Stimulated activated CD4-positive, alpha-beta T cell treated with anti-CD3 and anti-CD28 coated beads, Interleukin-1b, Interleukin-23, amount 100 ng/mL, for 24 hours (primary cell): Measurements from ENCODE around the gene PRIM2.
"Not testable (repeated sequence)": the region's sequence is repeated elsewhere in the genome, so short reads cannot be mapped to it uniquely, and the experiment has no call there.

Experiments used
- DNase-seq, 4 experiments: peaks; one replicate each; pipeline ENCODE4 v3.0.0-alpha.2; 2020; ENCODE audit warnings: low read depth in 4 of 4, low spot score in 1 of 4

PRIM2 gene

GRCh38 chr6:57359766-57360165 is 42.3 kb downstream of the PRIM2 start:
- not testable (repeated sequence) for DNase-seq

DNA sequence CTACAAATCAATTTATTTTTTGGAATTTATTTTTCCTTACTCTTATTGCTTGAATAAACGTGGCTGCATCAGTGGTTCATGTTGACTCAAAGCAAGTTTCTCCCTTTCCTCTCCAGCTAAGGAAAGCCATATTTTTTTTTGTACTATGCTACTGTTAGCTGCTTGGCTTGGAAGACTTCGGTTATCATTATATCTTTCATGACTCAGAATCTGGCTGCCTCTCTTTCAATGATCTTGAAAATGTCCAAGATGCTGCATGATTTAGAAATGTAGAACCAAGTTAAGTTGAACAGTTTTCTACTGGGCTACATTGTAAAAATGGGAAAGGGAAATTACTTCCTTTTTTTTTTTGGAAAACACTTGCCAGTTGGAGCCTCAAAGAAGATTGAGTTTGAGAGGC is 44.9 kb downstream of the PRIM2 start:
- DNase-seq, result not testable (repeated sequence)

GRCh38 chr6:57365076-57365583 is 47.7 kb downstream of the PRIM2 start:
- not testable (repeated sequence) for DNase-seq

- not testable (repeated sequence) for DNase-seq
Measured at GRCh38 chr6:57368965-57369731, 51.7 kb downstream of the PRIM2 start.

- DNase-seq, result not testable (repeated sequence)
Measured at GRCh38 chr6:57371779-57372178, 54.3 kb downstream of the PRIM2 start.

GRCh38 chr6:57374764-57375163 is 57.3 kb downstream of the PRIM2 start:
- DNase-seq, result not testable (repeated sequence)

GRCh38 chr6:57376083-57376482 is 58.7 kb downstream of the PRIM2 start:
- not testable (repeated sequence) for DNase-seq

DNA sequence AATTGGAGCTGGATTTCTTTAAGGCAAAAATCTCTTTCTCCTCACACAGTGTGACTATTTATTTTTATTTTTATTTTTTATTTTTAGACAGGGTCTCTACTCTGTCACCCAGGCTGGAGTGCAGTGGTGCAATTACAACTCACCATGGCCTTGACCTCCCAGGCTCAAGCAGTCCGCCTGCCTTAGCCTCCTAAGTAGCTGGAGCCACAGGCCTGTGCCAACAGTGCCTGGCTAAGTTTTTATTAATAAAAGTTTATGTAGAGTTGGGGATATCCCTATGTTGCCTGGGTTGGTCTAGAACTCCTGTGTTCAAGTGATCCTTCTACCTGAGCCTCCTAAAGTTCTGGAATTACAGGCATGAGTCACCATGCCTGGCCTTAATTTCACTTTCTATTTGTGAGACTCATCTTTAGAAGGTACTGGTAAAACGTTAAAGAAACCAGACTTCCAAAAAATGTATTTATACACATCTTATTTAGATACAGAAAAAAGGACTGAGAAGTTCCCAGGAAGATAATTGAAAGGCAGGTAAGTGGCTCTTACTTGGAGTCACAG is 71.7 kb downstream of the PRIM2 start:
- not testable (repeated sequence) for DNase-seq

GRCh38 chr6:57390818-57391217 is 73.4 kb downstream of the PRIM2 start:
- not testable (repeated sequence) for DNase-seq

- not testable (repeated sequence) for DNase-seq
Measured at GRCh38 chr6:57392047-57392446, 74.6 kb downstream of the PRIM2 start.

DNA sequence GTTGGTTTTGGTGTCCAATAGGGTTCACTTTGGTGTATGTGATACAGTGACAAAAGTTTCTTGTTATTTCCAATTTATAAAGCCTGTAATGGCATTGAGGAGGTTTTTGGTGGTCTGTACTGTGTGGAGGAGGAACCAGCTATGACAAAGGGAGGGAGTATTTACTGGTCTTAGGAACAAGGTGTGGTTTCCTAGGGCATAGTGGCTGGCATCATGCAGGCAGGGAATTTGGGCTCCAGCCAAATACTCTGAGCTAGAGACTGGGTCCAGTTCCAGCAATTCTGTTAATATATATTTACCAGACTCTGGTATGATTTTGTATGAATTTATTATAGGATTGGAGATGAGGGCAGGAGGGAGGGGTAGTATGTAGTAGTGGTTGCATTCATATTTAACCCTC is 101.9 kb downstream of the PRIM2 start:
- not testable (repeated sequence) for DNase-seq

GRCh38 chr6:57421503-57421902 is 104.1 kb downstream of the PRIM2 start:
- no peak for DNase-seq

DNA sequence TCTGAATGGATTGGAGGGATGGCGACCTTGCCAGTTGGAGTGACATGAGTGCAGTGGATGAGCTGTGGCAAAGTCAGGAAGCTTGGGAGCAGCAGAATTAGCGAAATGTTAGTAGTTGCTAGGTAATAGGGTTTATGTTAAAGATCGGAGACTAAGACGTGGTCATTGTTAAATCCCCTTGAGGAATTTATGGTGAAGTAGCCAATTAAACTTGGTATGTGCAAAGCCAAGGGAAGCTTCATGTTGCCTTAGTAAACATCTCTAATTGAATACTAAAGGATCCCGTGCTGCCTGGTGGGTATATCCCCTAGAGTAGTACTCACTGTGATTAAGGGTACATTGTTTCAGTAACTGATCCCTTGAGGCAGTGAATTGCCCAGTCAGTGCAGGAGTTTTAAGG is 106.0 kb downstream of the PRIM2 start:
- no peak for DNase-seq

DNA sequence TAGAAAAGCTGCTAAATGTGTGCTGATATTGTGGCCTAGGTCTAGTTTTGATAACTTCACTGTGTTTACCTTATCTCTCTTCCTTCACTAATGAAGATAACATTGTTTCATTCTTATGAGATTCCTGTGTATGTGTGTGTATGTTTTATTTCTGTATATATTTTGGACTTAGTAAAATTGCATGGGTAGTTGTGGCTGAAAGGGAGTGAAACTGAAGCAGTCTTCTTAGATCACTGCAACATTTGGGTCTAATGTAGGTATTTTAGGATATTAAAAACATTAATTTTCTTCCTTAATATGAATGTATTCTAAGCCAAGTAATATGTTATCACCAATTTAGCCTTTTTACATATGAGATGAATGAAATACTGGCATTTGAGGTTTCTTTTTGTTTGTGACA is 114.3 kb downstream of the PRIM2 start:
- DNase-seq, result not testable (repeated sequence)

DNA sequence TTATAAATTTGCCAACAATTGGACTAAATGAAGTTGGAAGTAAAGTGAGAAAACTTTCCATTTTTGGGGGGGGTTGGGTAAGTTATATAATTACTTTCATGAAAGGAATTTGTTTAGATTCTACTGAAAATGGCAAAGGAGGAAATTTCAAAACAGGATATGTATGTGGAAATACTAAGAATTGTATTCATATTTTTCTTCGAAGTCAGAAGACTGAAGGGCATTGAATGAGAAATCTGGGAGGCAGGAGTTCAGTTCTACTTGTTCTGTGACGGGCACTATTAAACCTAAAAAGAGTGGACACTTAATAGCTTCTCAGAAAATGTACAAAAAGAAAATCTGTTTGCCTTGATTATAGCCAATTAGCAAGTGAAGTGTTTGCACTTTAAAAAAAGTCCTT is 114.7 kb downstream of the PRIM2 start:
- DNase-seq, result no peak

- DNase-seq, result no peak
Measured at GRCh38 chr6:57432919-57433684, 115.7 kb downstream of the PRIM2 start.

GRCh38 chr6:57433790-57434189 is 116.4 kb downstream of the PRIM2 start:
- DNase-seq, result not testable (repeated sequence)

GRCh38 chr6:57434944-57435343 is 117.5 kb downstream of the PRIM2 start:
- DNase-seq, result no peak

DNA sequence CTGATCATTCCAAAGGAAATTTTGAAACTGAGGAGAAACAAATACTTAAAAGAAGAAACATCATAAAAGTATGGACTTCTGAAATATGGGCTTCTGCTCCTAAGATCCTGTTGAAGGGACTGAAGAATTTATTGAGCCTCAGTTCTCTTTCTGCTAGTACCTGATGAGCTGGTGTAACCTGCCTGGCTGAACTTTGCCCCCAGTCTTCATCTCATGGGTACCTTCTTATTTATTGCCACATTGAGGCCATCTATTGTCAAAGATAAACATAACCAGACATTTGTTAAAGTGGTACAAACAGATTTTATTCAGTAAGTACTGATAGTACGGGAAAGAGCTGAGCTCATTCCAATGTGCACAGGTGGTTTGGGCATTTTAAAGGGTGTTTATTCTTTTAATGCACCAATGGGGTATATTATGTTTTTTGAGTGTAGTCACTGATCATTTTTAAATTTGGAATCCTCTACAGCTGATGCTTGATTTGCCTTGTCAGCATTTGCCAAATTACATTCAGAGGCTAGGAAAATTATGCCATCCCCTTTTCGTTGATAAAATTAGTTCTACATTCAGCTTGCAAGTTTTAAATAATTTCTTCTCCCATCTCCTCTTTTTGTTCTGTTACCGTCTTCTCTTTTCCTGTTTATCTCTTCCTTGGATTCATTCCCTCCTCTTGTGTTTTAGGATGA is 118.2 kb downstream of the PRIM2 start:
- DNase-seq, result no peak

DNA sequence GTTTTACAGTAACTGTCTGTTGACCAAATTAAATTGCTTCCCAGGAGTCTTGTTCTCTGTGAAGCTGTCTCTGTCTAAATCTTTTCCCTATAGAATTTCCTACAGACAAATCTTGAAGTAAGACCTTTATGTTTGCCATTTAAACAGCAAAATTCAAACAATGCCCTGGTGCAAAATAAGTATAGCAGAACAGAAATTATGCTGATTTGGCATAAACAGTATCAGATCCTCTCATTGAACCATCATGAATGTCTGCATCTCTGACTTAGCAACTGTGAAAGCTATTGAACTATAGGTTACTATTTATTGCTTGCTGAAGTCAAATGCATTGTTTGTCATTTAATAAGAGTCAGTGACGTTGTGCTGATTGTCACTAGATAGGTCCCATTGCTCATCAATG is 123.3 kb downstream of the PRIM2 start:
- DNase-seq, result not testable (repeated sequence)

DNA sequence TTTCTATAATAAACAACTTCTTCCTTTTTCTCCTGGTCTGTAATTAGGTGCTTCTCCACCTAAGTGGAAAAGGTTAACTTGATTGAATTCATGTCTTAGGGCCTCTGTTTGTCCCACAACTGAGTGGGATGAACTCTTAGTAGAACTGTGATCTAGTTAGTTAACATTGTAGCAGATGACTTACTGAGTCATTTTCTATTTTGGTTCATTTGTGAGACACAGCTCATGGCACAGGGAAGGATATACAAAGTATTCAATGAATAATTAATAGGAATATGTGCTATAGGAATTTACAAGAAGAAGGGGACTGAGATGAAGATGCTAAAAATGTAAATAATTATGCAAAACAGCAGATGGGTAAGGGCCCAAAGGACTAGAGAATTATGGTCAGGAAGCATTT is 124.7 kb downstream of the PRIM2 start:
- not testable (repeated sequence) for DNase-seq
